ENCODE data around the gene LARP4.

Gene LARP4

DNA sequence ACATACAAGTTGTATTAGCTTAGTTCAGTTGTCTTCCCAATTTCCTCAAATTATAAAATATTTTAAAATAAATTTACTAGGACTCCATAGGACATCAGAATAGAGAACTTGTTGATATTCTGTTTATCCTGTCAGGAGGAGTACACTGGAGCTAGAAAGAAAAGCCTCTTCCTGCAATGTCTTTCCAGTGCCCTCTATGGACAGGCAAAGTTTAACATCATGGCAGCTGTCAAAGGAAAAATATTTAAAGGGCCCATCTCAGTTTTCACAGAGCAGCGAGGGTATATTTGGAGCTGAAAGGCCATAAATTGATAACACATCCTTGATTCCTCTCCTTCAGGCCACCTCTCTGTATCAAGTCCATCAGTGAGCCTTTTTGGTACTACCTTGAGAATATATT, 123.1 kb downstream of the LARP4 start:
- H3F3A ChIP-seq (ENCODE audit: insufficient read depth, low read length) = 0 out of 2 replicates have a peak, but pooled peaks cover 4% of the 10 kb centered on the region
- peaks cover 4% of the 10 kb centered on the region; the same call in 1 of the 2 replicates for H3K36me3 ChIP-seq (replicated peaks; ENCODE audit: insufficient read depth, low read length)
- H3K9me3 ChIP-seq (replicated peaks; ENCODE audit: insufficient read depth, low read length) = no peaks in the 10 kb centered on the region
- peaks cover 16% of the 10 kb centered on the region for H3K4me1 ChIP-seq (ENCODE audit: low read length)
- no peaks in the 10 kb centered on the region for H3K9me2 ChIP-seq (replicated peaks; ENCODE audit: insufficient read depth, low read length)
- no peak overlapping the region for H3K27ac ChIP-seq (ENCODE audit: low read length)
- no peak overlapping the region for H3K4me3 ChIP-seq (ENCODE audit: low read length)
- H3K4me2 ChIP-seq (ENCODE audit: low read depth, low read length) = no peak overlapping the region
- no peak overlapping the region for H2AFZ ChIP-seq (ENCODE audit: low read length)
- H4K20me1 ChIP-seq (ENCODE audit: insufficient read depth, low read length) = no peaks in the 10 kb centered on the region; the same call in 1 of the 2 replicates
- DNase-seq = no peak
- TF ChIP-seq, protein P1, sequence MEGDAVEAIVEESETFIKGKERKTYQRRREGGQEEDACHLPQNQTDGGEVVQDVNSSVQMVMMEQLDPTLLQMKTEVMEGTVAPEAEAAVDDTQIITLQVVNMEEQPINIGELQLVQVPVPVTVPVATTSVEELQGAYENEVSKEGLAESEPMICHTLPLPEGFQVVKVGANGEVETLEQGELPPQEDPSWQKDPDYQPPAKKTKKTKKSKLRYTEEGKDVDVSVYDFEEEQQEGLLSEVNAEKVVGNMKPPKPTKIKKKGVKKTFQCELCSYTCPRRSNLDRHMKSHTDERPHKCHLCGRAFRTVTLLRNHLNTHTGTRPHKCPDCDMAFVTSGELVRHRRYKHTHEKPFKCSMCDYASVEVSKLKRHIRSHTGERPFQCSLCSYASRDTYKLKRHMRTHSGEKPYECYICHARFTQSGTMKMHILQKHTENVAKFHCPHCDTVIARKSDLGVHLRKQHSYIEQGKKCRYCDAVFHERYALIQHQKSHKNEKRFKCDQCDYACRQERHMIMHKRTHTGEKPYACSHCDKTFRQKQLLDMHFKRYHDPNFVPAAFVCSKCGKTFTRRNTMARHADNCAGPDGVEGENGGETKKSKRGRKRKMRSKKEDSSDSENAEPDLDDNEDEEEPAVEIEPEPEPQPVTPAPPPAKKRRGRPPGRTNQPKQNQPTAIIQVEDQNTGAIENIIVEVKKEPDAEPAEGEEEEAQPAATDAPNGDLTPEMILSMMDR (IDR thresholded peaks at IDR 0.05; ENCODE audit: low read length) = no peak
- no peak for TF ChIP-seq EZH2phosphoT487 (IDR thresholded peaks at IDR 0.05; ENCODE audit: low read length)
- no peak overlapping the region for H3K9ac ChIP-seq (ENCODE audit: low read length)
- peaks cover 41% of the 10 kb centered on the region for H3K79me2 ChIP-seq (ENCODE audit: low read length)
- H3K27me3 ChIP-seq (replicated peaks; ENCODE audit: insufficient read depth, low read length) = no peaks in the 10 kb centered on the region

DNA sequence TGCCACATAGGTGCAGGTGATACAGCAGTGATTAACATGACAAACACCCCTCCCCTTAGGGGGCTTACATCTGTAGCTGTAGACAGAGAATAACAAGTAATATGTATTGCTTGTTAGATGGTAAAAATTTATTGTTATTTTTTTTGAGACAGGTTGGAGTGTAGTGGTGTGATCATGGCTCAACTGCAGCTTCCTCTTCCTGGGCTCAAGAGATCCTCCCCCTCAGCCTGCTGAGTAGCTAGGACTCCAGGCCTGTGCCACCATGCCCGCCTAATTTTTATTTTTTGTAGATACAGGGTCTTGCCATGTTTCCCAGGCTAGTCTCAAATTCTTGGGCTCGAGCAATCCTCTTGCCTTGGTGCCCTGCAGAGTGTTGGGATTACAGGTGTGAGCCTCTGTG, 123.9 kb downstream of the LARP4 start:
- peaks cover 38% of the 10 kb centered on the region for H3K79me2 ChIP-seq (ENCODE audit: low read length)
- H3K27me3 ChIP-seq (replicated peaks; ENCODE audit: insufficient read depth, low read length) = no peaks in the 10 kb centered on the region
- H3K9me3 ChIP-seq (replicated peaks; ENCODE audit: insufficient read depth, low read length) = no peaks in the 10 kb centered on the region
- H3K4me1 ChIP-seq (ENCODE audit: low read length) = peaks cover 23% of the 10 kb centered on the region
- H4K20me1 ChIP-seq (ENCODE audit: insufficient read depth, low read length) = no peaks in the 10 kb centered on the region; the same call in 1 of the 2 replicates
- TF ChIP-seq EZH2 (optimal IDR thresholded peaks at IDR 0.05; ENCODE audit: low read depth, low read length) (no peak), EZH2phosphoT487 (IDR thresholded peaks at IDR 0.05; ENCODE audit: low read length) (no peak)
- TF ChIP-seq, protein P1 (IDR thresholded peaks at IDR 0.05; ENCODE audit: low read length) = no peak
- no peak overlapping the region for H3K9ac ChIP-seq (ENCODE audit: low read length)
- no peak overlapping the region for H3K4me3 ChIP-seq (ENCODE audit: low read length)
- peaks cover 4% of the 10 kb centered on the region; the same call in 1 of the 2 replicates for H3K36me3 ChIP-seq (replicated peaks; ENCODE audit: insufficient read depth, low read length)
- no peaks in the 10 kb centered on the region for H3K9me2 ChIP-seq (replicated peaks; ENCODE audit: insufficient read depth, low read length)
- no peak overlapping the region for H3K4me2 ChIP-seq (ENCODE audit: low read depth, low read length)
- H2AFZ ChIP-seq (ENCODE audit: low read length) = no peak overlapping the region
- no peak for DNase-seq
- H3F3A ChIP-seq (ENCODE audit: insufficient read depth, low read length) = 0 out of 2 replicates have a peak, but pooled peaks cover 4% of the 10 kb centered on the region
- no peak overlapping the region for H3K27ac ChIP-seq (ENCODE audit: low read length)

DNA sequence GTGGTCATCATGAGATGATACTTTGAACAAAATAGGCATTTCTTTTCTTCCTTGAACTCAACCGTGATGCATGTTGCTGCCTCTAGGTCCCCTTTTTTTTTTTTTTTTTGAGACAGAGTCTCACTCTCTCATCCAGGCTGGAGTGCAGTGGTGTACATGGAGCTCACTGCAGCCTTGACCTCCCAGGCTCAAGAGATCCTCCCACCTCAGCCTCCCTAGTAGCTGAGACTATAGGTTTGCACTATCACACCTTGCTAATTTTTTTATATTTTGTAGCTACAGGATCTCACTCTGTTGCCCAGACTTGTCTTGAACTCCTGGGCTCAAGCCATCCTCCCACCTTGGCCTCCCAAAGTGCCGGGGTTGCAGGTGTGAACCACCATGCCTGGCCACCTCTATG, 124.7 kb downstream of the LARP4 start:
- H3K79me2 ChIP-seq (ENCODE audit: low read length) = peaks cover 33% of the 10 kb centered on the region
- no peaks in the 10 kb centered on the region for H3K9me3 ChIP-seq (replicated peaks; ENCODE audit: insufficient read depth, low read length)
- no peaks in the 10 kb centered on the region for H3K27me3 ChIP-seq (replicated peaks; ENCODE audit: insufficient read depth, low read length)
- H3F3A ChIP-seq (ENCODE audit: insufficient read depth, low read length) = 0 out of 2 replicates have a peak, but pooled peaks cover 4% of the 10 kb centered on the region
- no peak overlapping the region for H3K27ac ChIP-seq (ENCODE audit: low read length)
- no peak overlapping the region for H3K4me3 ChIP-seq (ENCODE audit: low read length)
- H3K4me1 ChIP-seq (ENCODE audit: low read length) = peaks cover 19% of the 10 kb centered on the region
- no peak overlapping the region for H3K9ac ChIP-seq (ENCODE audit: low read length)
- peaks cover 4% of the 10 kb centered on the region; the same call in 1 of the 2 replicates for H3K36me3 ChIP-seq (replicated peaks; ENCODE audit: insufficient read depth, low read length)
- no peak for TF ChIP-seq EZH2phosphoT487 (IDR thresholded peaks at IDR 0.05; ENCODE audit: low read length)
- TF ChIP-seq, protein P1 (IDR thresholded peaks at IDR 0.05; ENCODE audit: low read length) = no peak
- TF ChIP-seq EZH2 (optimal IDR thresholded peaks at IDR 0.05; ENCODE audit: low read depth, low read length) = no peak
- no peak overlapping the region for H3K4me2 ChIP-seq (ENCODE audit: low read depth, low read length)
- no peaks in the 10 kb centered on the region for H4K20me1 ChIP-seq (ENCODE audit: insufficient read depth, low read length)
- no peaks in the 10 kb centered on the region for H3K9me2 ChIP-seq (replicated peaks; ENCODE audit: insufficient read depth, low read length)
- DNase-seq = no peak
- H2AFZ ChIP-seq (ENCODE audit: low read length) = no peak overlapping the region

Measured in MM.1S (cell line).